GM10248 (cell line): ENCODE results near the gene ARSG.

ENCODE experiments used
- CTCF ChIA-PET: fragments of 300-600 bp; sonication (Branson Sonifier 250); formaldehyde crosslinking; extraction: SDS; loops from one replicate; lab custom pipeline; 2021; ENCODE audit warnings: antibody characterized with exemption; lab: Yijun Ruan, JAX
- POLR2A ChIA-PET: fragments of 350-650 bp; sonication (Branson Sonifier 250); formaldehyde crosslinking; extraction: SDS; loops from one replicate; lab custom pipeline; 2020; ENCODE audit warnings: antibody characterized with exemption; lab: Yijun Ruan, JAX
- DNase-seq: peaks from one replicate; pipeline ENCODE4 v3.0.0; 2012; ENCODE audit errors: extremely low spot score
- CTCF ChIP-seq: IDR thresholded peaks from 2 replicates; pipeline ENCODE4 v1.5.1; 2012; ENCODE audit warnings: mild to moderate bottlenecking, low read depth; ENCODE audit errors: extremely low read depth, missing control alignments, control extremely low read depth

Gene ARSG

DNA sequence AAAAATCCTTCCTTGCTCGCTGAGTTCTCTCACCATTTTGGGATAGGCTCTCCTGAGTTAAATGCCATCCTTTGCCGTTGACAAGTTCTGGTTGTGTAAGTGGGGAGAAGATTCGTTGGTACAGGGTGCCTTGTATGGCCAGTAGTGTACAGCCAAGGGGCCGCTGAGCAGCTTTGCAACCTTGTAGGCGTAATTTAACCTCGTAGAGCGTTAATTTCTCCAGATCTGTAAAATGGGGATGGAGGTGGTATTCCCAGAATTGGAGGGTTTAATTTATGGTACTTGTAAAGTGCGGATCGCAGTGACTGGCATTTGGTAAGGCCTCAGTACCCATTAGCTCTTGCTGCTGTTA, 1.4 kb downstream of the ARSG start:
- ChIA-PET CTCF (interaction anchor here (0.8 to 2.0 kb wide), 4 partner anchors 12 to 109 kb away, joined by 3 to 6 read pairs (median 3); no protein-coding TSS in a partner anchor), POLR2A (interaction anchor here (1.0 kb wide), 1 partner anchor 8 kb away, joined by 5 read pairs; no protein-coding TSS in a partner anchor)
- TF ChIP-seq CTCF: no peak
- no peak for DNase-seq

- CTCF ChIA-PET: interaction anchor here (0.9 to 1.2 kb wide), 2 partner anchors 10 to 172 kb away, joined by 3 to 4 read pairs; no protein-coding TSS in a partner anchor
- TF ChIP-seq CTCF: no peak
- POLR2A ChIA-PET: no interaction called here
- DNase-seq: no peak
Measured at GRCh38 chr17:68293490-68294195, 2.3 kb downstream of the ARSG start.

GRCh38 chr17:68294196-68294555, 2.9 kb downstream of the ARSG start:
- DNase-seq: no peak
- ChIA-PET CTCF (interaction anchor here (1.2 kb wide), 1 partner anchor 10 kb away, joined by 4 read pairs; no protein-coding TSS in a partner anchor), POLR2A (no interaction called here)
- TF ChIP-seq CTCF: no peak

GRCh38 chr17:68294617-68295016, 3.3 kb downstream of the ARSG start:
- ChIA-PET CTCF (interaction anchor here (1.2 kb wide), 1 partner anchor 9 kb away, joined by 4 read pairs; no protein-coding TSS in a partner anchor), POLR2A (no interaction called here)
- no peak for TF ChIP-seq CTCF
- DNase-seq: no peak

GRCh38 chr17:68295086-68295485, 3.8 kb downstream of the ARSG start:
- POLR2A ChIA-PET: no interaction called here

More at GRCh38 chr17:68295086-68295485, 3.8 kb downstream of the ARSG start:
- DNase-seq: no peak
- TF ChIP-seq CTCF: no peak
- CTCF ChIA-PET: no interaction called here
